Lower lobe of right lung (tissue), 2 donors: ENCODE measurements around the gene LPIN2. TPM values are rescaled to one million over a fixed set of nuclear protein-coding genes. Genes with fewer than 3 reads are reported as not detected.
"Not testable (repeated sequence)": the region's sequence is repeated elsewhere in the genome, so short reads cannot be mapped to it uniquely, and the experiment has no call there.

Source experiments
- ATAC-seq, 2 donors: fragments of 200-7000 bp; cut with Tn5 transposase; one replicate each; pipeline ENCODE4 v1.9.1; 2020 to 2022; ENCODE audit warnings: mild to moderate bottlenecking in 2 of 2, moderate library complexity in 2 of 2
- DNase-seq: peaks from one replicate; pipeline ENCODE4 v3.0.0-alpha.2; 2020
- H3K27ac ChIP-seq: fragments of 200-600 bp; one replicate; pipeline ENCODE4 v1.8.0; 2022
- H3K27me3 ChIP-seq: fragments of 200-600 bp; one replicate; pipeline ENCODE4 v1.8.0; 2022; ENCODE audit warnings: low read depth
- H3K36me3 ChIP-seq: fragments of 200-600 bp; one replicate; pipeline ENCODE4 v1.8.0; 2022; ENCODE audit warnings: mild to moderate bottlenecking
- H3K4me1 ChIP-seq: fragments of 200-600 bp; one replicate; pipeline ENCODE4 v1.8.0; 2022
- H3K4me3 ChIP-seq: fragments of 200-600 bp; one replicate; pipeline ENCODE4 v1.8.0; 2022; ENCODE audit warnings: mild to moderate bottlenecking
- H3K9me3 ChIP-seq: fragments of 200-600 bp; one replicate; pipeline ENCODE4 v1.8.0; 2022
- intact Hi-C: fragments of 100-400 bp; cut with DNase I; formaldehyde crosslinking; loops from one replicate; pipeline ENCODE4 v1.11.0; 2022
- total RNA-seq: library from RNA; stranded (reverse); fragmentation: NEBNext Ultra II Directional; extraction: Animal tissue kit (Norgen Biotek cat#: 25700); gene quantifications from one replicate; pipeline ENCODE4 v1.2.1, GENCODE V29; 2021
- TF ChIP-seq, protein P1 (sequence below): fragments of 200-600 bp; IDR thresholded peaks from one replicate; pipeline ENCODE4 v1.8.0; 2022; ENCODE audit warnings: antibody characterized with exemption, mild to moderate bottlenecking
- donor health status: DM: no; HTN: yes; CAD: no; lungs with severe emphysema.

The LPIN2 gene
- total RNA-seq, 1 donor from 2014 or later: 51.1 TPM

DNA sequence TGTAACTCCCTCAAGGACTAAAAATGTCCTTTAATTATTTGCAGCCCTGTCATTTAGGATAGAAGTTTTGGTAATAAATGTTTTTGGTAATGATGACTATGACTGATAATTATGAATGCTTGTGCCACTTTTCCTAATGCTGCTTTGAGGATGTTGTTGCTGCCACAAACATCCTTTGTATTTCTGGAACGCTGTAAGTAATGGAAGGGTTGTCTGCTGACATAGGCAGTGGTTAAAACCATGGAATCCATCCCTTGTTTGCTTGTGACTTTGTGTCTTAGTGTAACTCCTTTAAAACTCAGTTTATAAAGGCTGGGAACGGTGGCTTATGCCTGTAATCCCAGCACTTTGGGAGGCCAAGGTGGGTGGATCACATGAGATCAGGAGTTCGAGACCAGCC is 19.8 kb upstream of the LPIN2 start:
- intact Hi-C loops: no loop called here
- Histone ChIP-seq H3K36me3 (no peaks in the 10 kb centered on the region), H3K27ac (no peak overlapping the region), H3K4me3 (no peak overlapping the region), H3K9me3 (no peaks in the 10 kb centered on the region), H3K4me1 (peaks cover 10% of the 10 kb centered on the region), H3K27me3 (no peaks in the 10 kb centered on the region)
- DNase-seq: no peak
- TF ChIP-seq, protein P1, sequence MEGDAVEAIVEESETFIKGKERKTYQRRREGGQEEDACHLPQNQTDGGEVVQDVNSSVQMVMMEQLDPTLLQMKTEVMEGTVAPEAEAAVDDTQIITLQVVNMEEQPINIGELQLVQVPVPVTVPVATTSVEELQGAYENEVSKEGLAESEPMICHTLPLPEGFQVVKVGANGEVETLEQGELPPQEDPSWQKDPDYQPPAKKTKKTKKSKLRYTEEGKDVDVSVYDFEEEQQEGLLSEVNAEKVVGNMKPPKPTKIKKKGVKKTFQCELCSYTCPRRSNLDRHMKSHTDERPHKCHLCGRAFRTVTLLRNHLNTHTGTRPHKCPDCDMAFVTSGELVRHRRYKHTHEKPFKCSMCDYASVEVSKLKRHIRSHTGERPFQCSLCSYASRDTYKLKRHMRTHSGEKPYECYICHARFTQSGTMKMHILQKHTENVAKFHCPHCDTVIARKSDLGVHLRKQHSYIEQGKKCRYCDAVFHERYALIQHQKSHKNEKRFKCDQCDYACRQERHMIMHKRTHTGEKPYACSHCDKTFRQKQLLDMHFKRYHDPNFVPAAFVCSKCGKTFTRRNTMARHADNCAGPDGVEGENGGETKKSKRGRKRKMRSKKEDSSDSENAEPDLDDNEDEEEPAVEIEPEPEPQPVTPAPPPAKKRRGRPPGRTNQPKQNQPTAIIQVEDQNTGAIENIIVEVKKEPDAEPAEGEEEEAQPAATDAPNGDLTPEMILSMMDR: no peak
- ATAC-seq: no peak

DNA sequence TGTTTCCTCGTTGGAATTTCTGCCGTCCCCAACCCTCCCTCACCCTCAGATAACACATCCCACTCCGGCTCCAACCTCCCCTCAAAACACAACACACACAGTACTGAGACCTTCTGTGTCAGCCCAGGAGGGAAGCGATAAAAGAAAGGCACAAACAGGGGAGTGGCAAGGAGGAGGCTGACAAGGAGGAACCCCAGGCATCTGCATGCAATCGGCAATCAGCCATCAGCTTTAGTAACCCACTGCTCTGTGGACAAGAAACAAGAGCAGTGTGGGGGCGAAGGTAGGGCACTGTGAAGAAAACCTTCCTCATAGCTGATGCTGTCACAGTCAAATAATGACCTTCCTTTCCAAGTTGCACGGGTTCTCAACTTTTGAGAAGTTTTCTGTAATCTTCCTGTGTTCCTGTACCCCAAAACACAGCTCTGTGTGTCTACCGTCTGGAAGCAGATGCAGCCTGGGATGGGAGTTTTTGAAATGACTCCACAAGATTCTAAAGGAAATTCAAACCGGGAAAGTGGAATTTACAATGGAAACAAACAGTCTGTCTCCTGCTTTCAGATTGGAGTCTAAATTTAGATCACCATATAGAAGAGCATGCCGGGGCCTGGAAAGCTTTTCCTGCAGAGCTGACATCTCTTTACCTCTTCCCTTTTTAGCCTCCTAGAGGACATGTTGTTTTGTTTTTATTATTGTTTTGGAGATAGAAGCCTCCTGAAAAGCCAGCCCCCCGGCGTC is 16.4 kb upstream of the LPIN2 start:
- Histone ChIP-seq H3K36me3 (no peaks in the 10 kb centered on the region), H3K4me1 (peaks cover 10% of the 10 kb centered on the region), H3K4me3 (no peak overlapping the region), H3K27ac (peak overlapping the region; percentile 15), H3K9me3 (no peaks in the 10 kb centered on the region), H3K27me3 (no peaks in the 10 kb centered on the region)
- no peak for DNase-seq
- intact Hi-C loops: no loop called here
- TF ChIP-seq, protein P1: no peak
- peak in 1 of 2 donors; percentile 40 for ATAC-seq

DNA sequence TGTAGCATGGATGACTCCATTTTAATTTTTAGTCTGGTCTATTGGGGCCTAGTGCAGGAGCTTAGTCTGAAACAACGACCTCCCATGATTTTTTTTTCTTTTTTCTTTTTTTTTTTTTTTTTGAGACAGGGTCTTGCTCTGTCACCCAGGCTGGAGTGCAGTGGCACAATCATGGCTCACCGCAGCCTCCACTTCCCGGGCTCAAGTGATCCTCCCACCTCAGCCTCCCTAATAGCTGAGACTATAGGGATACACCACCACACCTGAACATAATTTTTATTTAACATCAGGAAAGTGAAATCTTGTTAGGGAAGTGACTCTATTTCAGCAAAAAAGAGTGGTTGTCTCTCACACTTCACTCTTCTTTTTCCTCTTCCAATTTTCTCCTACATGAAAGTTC is 15.2 kb upstream of the LPIN2 start:
- peaks cover 10% of the 10 kb centered on the region for H3K4me1 ChIP-seq
- H3K27me3 ChIP-seq, DNase-seq, H3K4me3 ChIP-seq, H3K27ac ChIP-seq, intact Hi-C loops, ATAC-seq, H3K9me3 ChIP-seq, H3K36me3 ChIP-seq: not testable (repeated sequence)

DNA sequence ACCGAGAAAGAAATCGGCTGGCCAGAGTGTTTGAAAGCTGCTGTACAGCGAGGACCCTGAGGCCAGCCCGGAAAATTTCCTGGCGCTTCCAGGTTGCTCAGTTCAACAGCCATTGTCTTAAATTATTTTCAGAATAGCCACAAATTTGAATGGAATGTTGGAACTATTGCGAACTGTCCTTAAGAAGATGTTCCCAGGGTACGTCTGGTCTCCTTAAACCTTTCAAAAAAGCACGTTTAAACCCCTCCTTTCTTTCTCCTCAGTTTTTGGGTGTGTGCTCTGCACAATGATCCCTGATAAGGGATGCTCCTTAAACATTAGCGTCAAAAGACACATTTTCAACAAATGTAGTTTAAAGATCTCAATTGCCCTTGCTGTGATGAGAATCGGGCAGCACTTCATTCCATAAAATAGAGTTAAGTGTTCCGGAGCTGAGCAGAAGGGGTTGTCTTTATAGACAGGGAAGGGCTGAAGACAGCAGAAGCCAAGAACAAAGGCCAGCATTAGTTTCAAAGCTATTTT is 14.5 kb upstream of the LPIN2 start:
- ATAC-seq: no peak
- TF ChIP-seq, protein P1: no peak

DNA sequence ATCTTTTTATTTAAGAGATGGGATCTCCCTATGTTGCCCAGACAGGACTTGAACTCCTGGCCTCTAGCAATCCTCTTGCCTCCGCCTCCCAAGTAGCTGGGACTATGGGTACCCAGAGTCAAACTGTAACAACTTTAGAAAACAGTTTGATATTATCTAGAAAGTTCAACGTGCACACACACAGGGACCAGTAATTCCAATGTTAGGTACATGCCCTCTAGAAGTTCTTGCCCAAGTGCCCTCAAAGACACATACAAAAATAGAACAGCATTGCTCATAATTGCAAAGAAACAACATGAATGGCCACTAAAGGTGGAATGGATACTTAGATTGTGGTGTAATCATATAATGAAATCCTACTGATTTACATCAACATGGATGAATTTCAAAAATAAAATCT is 12.6 kb upstream of the LPIN2 start:
- no peak overlapping the region for H3K4me3 ChIP-seq
- H3K27me3 ChIP-seq: no peaks in the 10 kb centered on the region
- H3K9me3 ChIP-seq: no peaks in the 10 kb centered on the region
- DNase-seq (no peak), ATAC-seq (peak in 1 of 2 donors; percentile 58)
- TF ChIP-seq, protein P1: no peak
- peaks cover 10% of the 10 kb centered on the region for H3K4me1 ChIP-seq
- intact Hi-C loops: no loop called here
- H3K36me3 ChIP-seq: no peaks in the 10 kb centered on the region
- H3K27ac ChIP-seq: no peak overlapping the region

More for the DNA sequence above, 14.5 kb upstream of the LPIN2 start:
- peaks cover 10% of the 10 kb centered on the region for H3K4me1 ChIP-seq
- no peaks in the 10 kb centered on the region for H3K36me3 ChIP-seq
- no peak overlapping the region for H3K27ac ChIP-seq
- H3K27me3 ChIP-seq: no peaks in the 10 kb centered on the region
- no peak for DNase-seq
- H3K4me3 ChIP-seq: no peak overlapping the region
- intact Hi-C loops: no loop called here
- no peaks in the 10 kb centered on the region for H3K9me3 ChIP-seq

DNA sequence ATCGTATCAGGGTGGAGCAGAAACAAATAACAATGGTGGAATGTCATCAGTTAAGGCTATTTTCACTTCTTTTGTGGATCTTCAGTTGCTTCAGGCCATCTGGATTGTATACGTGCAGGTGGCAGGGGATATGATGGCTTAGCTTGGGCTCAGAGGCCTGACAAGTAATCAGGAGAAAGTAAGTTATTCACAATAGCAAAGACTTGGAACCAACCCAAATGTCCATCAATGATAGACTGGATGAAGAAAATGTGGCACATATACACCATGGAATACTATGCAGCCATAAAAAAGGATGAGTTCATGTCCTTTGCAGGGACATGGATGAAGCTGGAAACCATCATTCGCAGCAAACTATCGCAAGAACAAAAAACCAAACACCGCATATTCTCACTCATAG is 10.7 kb upstream of the LPIN2 start:
- H3K27ac ChIP-seq, intact Hi-C loops, H3K4me3 ChIP-seq, H3K36me3 ChIP-seq, DNase-seq, H3K9me3 ChIP-seq, ATAC-seq, H3K27me3 ChIP-seq, H3K4me1 ChIP-seq: not testable (repeated sequence)
